Measurements from ENCODE around the gene UBQLN3.

The UBQLN3 gene

DNA sequence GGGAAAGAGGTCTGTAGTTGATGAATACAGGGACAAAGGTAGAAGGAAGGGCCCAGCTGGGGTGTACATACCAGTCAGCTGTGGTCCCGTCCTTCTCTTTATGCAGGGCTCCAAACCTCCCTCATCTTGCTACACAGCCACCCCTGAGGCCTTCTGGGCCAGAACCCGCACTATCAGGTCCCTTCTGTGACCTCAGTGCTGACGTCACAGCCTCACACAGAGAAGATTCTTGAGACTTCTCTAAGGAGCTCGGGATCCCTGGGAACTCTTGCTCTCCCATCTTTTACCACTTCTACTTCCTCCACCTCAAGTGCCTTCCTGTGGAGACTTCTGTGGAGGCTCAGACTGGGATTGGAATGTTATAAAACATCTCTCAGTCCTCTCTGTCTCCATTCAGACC lies at the start of gene UBQLN3:
UBQLN3 (minus strand) TSS at position 155 of the 400 bp plus-strand sequence. CDS start 399 bp downstream, outside the sequence.
- no peak for DNase-seq

DNA sequence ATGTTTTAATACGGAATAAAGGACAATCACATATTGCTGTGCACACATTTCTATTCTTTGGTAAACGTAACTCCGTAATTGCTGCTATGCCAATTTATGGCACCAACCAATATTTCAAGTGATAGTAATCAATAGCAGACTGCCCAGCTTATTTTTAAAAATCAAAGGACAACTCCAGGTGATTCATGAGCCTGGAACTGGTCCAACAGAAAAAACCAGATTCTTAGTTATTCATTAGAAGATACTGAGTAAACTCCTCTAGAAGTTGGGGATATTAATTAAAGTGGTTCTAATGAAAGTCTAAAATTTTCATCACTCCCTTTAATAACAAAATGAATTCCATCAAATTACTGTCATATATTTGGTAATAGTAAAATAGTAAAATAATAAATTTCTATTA lies 48.0 kb upstream of the UBQLN3 start:
- DNase-seq: no peak

DNA sequence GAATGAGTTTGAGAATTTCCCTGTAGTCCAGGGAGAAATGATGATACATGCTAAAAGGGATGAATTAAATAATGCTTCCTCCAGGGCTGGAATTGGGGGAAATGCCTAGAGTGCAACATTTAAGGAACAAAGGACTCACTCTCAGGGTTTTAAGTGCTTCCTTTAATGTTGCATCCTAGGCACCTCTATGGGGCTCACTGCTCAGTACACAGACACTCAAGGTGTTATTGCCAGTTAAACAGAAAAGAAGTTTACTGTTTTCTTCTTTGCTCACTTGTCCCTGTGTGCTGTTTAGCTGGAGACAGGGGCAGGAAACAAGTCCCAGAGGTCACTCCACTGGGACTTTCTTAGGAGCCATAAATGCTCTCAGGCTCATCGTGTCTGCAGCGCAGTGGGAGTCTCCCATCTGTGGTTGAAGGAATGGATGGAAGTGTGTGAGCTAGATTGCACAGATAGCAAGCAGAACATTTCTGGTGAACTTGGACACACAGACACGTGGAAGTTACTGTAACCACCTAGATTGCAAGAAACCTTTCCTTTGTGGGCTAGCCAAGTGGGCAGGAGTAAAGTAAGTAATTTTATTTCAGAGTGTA lies 46.9 kb upstream of the UBQLN3 start:
- no peak for DNase-seq

DNA sequence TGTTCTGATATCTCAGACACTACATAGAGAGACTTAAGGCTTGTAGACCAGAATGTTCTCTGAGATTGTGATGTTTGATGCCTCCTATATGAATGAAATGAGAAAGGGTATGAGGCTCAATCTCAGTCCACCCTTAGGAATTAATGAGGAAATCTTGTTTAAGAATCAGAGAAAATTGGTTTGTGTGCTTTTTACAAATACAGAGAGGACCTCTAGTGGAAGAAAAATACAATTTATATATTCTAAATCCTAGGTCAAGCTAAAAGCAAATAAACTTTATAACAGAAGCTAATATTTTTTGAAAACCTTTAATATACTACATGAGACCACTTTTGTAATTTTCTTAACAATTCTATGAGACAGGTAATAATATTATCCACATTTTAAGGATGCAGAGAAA lies 43.6 kb upstream of the UBQLN3 start:
- DNase-seq: no peak

- no peak for DNase-seq
Measured at GRCh38 chr11:5550440-5551095, 40.8 kb upstream of the UBQLN3 start.

GRCh38 chr11:5548440-5548839 lies 38.7 kb upstream of the UBQLN3 start, which contains the start of gene OR52H1:
Gene OR52H1 (minus strand): TSS chr11:5548540. CDS start chr11:5545505, 3,035 bp downstream.
- DNase-seq: no peak

DNA sequence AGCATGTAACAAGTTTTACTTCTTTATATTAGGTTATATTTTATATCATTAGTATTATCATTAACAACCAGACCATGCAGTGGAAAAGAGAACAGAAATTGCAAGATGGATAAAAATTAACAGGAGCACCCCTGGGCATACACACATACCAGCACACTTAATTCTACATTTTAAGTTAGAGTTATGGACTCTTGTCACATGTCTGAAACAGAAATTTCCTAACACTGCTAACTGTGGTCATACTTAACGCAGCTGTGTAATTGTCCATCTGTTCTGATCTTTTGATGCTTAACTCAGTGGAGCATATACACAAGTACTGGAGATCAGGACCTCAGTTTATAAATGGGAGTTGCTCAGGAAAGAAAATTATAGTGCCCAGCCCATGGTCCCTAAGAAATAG lies 38.2 kb upstream of the UBQLN3 start:
- DNase-seq: no peak

- no peak for DNase-seq
Measured at GRCh38 chr11:5546457-5546856, 36.7 kb upstream of the UBQLN3 start.

DNA sequence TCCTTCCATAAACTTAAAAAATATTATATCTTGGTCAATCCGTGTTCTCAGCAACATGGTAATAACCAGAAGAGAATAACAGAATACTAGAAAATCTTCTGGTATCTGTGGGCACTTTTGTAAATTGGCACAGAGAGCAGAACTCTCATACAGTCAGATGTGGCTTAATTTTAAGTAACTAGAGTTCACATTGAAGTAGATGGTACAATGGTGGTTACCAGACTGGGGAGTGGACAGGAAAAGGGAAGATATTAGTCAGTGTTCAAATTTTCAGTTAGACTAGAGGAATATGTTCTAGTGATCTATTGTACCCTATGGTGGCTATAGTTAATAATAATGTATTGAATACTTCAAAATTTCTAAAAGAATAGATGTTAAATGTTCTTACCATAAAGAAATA lies 31.7 kb upstream of the UBQLN3 start:
- DNase-seq: no peak

- DNase-seq: no peak
Measured at GRCh38 chr11:5536482-5536881, 26.7 kb upstream of the UBQLN3 start.

DNA sequence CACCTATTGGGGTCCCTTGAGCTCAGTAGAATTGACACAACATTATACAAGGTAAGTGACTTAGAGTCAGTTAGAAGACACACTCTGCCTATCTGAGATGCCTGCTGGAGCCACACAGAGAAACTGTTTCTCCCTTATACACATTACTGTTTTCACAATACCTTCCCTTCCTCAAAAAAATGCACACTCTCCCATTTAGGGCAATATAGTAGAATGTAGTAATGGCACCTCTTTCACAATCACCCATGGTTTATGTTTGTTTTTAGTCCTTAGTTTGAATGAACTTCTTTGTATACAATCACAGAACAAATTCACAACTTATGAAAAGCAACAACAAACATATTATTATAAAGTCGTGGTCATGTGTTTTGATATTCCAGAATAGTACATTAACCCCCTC lies 24.3 kb upstream of the UBQLN3 start:
- DNase-seq: no peak

DNA sequence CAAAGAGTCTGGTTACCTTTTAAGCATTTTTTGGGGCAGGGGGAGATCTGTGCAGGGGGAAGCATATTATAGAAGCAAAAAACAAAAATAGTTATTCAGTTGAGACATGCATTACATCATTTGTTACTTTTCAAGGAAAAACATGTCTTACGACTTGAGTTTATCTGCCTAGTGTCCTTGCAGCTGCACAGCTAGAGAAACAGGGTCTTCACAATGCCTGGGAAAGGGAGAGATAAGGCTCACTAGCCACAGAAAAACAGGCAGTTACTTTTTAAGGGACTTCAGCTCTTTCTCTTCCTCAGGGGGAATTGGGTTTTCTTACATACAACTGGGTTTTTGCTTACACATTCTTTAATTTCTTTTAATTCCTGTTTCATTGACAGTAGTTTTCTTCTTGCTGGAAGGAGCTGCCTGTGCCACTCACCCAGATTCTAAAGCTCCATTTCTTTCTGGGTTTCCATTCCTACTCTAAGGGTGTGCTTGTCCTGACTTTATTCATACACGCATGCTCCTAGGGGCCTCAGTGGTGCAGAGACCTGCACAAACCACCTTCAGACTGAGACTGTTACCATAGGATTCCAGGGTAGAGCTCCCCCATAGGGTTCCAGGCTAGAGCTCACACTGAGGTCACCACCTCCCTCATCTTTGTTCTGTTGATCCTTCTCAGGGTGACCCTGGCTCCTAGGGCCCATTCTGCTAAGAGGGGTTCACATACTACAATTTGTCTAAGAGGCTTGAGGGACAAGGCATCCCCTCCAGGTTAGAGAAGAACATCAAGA lies 21.5 kb upstream of the UBQLN3 start:
- no peak for DNase-seq

DNA sequence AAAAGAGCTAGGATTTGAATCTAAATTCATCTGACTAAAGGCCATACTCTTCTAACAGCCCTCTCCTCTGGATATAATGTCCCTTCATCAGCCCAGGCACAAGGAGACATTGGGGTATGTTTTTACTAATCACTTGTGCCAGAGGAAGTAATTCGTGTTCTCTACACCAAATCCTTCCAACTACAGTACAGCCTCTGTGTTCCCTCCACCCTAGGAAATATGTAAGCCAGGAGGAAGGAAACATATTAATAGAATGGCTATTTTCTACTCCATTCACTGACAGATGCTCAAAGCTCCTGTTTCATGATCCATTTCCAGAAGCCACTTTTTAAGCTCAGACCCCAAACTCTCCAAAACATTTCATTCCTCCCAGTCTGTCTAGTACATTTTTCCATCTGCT lies 18.7 kb upstream of the UBQLN3 start:
- no peak for DNase-seq

- no peak for DNase-seq
Measured at GRCh38 chr11:5527716-5528115, 18.0 kb upstream of the UBQLN3 start.

GRCh38 chr11:5524756-5525155 lies 15.0 kb upstream of the UBQLN3 start:
- no peak for DNase-seq

- DNase-seq: no peak
Measured at GRCh38 chr11:5522308-5522707, 12.6 kb upstream of the UBQLN3 start.

DNA sequence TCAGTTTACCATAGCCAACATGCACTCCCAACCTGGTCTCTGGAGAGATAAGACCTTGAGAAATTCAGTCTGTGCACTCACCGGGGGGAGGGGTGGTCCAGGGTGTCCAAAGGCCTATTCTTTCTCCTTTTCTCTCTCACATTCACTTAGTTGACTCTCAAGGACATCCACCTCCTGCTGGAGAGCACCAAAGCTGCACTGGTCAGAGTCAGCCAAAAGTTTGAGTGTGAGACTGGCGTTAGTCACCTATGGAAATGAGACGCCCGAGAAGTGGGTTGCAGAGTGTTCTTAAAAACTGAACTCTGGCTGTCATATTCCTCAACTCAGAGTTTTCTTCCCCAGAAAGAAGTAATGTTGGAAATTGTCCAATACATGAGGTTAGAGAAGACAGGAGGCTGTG lies 11.8 kb upstream of the UBQLN3 start:
- no peak for DNase-seq

GRCh38 chr11:5516599-5516998 lies 6.8 kb upstream of the UBQLN3 start, which contains the start of gene UBQLNL:
Gene UBQLNL (minus strand): TSS chr11:5516699. CDS start chr11:5516441, 258 bp downstream.
- DNase-seq: no peak

- no peak for DNase-seq
Measured at GRCh38 chr11:5514841-5515240, 5.1 kb upstream of the UBQLN3 start.

- no peak for DNase-seq
Measured at GRCh38 chr11:5508605-5509004, 1.2 kb downstream of the UBQLN3 start.

- no peak for DNase-seq
Measured at GRCh38 chr11:5507933-5508305, 1.8 kb downstream of the UBQLN3 start.

GRCh38 chr11:5507177-5507932 lies 2.4 kb downstream of the UBQLN3 start:
- DNase-seq: no peak

DNA sequence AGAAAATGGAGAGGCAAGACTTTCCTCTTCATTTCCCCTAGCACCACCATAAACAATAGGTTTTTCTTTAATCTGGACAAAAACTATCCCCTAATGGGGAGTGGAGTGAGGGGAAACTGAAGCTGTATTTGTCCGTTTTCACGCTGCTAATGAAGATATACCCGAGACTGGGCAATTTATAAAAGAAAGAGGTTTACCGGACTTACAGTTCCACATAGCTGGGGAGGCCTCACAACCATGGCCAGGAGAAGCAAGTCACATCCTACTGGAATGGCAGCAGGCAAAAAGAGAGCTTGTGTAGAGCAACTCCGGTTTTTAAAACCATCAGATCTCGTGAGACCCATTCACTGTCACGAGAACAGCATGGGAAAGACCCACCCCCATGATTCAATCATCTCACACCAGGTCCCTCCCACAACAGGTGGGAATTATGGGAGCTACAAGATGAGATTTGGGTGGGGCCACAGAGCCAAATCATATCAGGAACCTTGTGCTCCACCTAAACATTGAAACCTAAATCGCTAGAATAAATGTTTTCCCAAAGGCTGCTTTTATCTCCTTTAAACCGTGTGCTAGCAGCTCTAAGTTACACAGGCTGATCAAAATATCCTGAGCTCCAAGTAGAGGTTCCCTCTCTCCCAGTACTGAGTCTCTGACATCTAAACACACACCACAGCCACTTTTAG lies 4.3 kb downstream of the UBQLN3 start:
- no peak for DNase-seq
